HG03378 (cell line): Measurements from ENCODE around the gene RBCK1.

ENCODE experiments used
- ATAC-seq: cut with Tn5 transposase; IDR thresholded peaks from one replicate; pipeline ENCODE4 v1.9.1; 2021; ENCODE audit warnings: mild to moderate bottlenecking, moderate library complexity; ENCODE audit not compliant: unreplicated experiment

RBCK1 gene

DNA sequence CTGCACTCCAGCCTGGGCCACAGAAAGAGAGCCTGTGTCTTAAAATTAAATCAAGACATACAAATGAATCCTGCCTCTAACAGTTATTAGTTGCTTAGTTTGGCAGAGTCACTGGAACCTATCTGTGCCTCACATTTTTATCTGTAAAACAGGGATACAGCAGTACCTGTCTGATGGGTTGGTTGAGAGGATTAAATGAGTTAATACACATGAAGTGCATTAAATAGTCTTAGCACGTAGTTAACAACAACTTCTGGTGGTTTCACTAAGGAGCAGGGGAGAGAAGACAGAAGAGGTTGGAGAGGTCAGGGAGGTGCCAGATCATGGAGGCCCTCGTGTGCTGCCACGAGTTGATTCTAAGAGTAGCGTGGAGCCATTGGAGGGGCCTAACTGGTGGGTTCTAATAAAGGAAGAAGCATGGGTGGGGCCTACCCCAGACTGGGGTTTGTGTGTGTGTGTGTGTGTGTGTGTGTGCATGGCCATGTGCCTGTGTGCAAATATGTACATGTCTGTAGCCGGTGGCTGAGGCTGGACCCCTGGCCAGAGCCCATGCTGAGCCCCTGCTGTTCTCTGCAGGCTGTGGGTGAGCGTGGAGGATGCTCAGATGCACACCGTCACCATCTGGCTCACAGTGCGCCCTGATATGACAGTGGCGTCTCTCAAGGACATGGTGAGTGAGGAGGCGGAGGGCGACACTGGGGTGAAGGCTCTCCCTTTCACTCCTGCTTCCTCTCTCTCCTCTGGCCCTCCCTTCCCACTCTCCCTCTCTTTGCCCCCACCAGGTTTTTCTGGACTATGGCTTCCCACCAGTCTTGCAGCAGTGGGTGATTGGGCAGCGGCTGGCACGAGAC is 9.1 kb downstream of the RBCK1 start:
- no peak for ATAC-seq

DNA sequence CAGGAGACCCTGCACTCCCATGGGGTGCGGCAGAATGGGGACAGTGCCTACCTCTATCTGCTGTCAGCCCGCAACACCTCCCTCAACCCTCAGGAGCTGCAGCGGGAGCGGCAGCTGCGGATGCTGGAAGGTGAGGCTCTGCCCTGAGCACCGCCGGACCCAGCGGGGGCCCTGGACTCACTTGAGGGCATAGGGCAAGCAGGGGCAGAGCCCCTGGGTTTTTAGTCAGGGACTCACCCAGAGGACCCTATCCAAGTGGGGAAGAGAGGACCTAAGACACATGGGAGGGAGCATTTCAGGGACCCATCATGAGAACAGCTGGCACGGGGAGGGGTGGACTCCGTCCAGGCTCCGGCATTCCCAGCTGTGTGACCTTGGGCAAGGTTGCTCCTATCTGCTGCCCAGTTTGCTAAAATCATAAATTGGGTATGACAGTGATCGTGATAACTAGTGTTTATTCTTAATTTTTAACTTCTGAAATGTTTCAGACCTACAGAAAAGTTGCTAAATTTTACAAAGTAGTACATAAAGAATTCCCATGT is 9.8 kb downstream of the RBCK1 start:
- no peak for ATAC-seq

DNA sequence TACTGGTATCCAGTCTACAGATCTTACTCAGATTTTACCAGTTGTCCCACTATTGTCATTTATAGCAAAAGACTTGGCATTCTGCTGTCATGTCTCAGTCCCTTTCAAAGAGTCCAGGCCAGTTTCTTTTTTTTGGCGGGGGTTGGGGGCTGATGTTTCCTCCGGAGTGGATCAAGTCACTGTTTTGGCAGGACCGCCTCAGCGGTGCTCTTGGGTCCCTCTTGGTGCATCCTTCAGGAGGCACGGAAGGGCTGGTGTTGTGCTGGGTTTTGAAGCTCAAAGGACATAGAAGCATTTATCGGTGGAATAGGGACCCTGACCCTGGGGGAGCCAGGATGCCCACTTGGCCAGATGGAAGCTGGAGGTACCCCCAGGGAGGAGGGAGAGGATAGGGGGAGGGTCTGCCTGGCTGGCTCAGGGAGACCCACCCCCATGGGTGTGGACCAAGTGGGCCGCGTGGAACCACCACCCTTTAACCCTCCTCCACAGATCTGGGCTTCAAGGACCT is 10.8 kb downstream of the RBCK1 start:
- ATAC-seq: no peak

- ATAC-seq: no peak
Observed at GRCh38 chr20:419556-420165, 11.6 kb downstream of the RBCK1 start.

- ATAC-seq: no peak
Observed at GRCh38 chr20:420166-420620, 12.1 kb downstream of the RBCK1 start.

DNA sequence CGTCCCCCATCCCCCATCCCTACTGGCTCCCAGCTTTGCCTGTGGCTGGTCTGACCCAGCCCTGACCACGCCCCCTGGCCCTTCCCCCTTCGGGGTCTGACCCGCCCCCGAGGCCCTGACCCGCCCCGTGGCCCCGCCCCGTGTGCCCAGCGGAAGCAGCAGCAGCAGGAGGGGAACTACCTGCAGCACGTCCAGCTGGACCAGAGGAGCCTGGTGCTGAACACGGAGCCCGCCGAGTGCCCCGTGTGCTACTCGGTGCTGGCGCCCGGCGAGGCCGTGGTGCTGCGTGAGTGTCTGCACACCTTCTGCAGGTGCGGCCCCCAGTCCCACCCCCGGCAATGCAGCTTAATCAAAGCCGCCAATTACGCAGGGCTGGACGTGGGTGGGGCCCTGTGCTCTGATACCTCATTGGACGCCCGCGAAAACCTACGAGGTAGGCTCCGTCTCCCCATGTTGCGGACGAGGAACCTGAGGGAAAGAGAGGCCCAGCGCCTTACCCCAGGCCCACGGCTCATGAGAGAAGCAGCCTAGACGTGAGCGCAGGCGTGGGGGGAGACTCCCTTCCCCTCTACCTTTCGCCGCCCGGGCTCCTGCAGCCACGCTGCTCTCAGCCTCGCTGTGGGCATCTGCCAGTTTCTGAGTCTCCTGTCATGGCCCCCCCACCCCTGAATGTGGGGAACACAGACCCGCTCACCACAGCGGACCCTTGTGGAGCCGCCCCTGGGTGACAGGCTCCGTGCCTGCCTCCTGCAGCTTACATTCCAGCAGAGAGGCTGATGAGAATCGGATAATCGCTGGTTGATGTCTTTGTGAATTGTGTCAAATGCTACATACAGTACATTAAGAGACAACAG is 12.8 kb downstream of the RBCK1 start:
- ATAC-seq: no peak

DNA sequence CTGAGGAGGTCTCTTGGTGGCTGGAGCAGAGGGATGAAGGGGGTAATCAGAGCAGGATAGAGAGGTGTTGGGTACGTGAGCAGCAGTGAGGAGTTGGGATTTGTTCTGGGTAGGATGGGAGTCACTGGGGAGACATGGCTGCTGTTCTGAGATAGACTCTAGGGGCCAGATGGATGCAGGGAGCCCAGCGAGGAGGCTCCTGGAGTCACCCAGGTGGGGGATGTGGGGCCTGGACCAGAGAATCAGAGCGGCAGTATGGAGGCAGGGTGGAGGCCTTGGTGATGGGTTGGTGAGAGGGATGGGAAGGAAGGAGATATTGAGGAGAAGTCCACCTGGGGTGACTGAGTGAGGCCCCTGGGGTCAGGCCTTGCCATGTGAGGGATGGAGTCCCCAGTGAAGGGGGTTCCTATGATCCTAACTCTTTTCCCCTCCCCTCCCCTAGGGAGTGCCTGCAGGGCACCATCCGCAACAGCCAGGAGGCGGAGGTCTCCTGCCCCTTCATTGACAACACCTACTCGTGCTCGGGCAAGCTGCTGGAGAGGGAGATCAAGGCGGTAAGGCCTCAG is 13.7 kb downstream of the RBCK1 start:
- ATAC-seq: no peak

- no peak for ATAC-seq
Observed at GRCh38 chr20:426566-426965, 18.5 kb downstream of the RBCK1 start.

- no peak for ATAC-seq
Observed at GRCh38 chr20:427401-427800, 19.3 kb downstream of the RBCK1 start.

GRCh38 chr20:427849-428657 is 20.0 kb downstream of the RBCK1 start:
- ATAC-seq: no peak

DNA sequence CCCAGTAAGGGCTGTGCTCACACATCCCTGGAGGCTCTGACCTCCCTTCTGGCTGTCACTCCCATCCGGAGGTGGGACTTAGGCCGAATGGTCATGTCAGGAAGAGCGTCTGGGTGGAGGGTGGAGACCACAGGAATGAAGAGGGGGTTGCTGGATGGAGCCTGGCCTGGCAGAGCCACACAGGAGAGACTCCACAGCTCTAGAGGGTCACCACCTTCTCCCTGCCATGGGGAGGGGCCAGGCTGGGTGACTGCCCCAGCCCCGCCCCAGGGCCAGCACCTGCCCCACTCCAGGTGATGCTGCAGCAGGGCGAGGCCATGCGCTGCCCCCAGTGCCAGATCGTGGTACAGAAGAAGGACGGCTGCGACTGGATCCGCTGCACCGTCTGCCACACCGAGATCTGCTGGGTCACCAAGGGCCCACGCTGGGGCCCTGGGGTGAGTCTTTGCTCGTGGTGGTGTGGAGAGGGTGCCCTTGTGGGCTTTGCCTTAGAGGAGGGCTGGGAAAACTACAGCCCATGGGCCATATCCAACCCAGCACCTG is 20.6 kb downstream of the RBCK1 start:
- no peak for ATAC-seq

DNA sequence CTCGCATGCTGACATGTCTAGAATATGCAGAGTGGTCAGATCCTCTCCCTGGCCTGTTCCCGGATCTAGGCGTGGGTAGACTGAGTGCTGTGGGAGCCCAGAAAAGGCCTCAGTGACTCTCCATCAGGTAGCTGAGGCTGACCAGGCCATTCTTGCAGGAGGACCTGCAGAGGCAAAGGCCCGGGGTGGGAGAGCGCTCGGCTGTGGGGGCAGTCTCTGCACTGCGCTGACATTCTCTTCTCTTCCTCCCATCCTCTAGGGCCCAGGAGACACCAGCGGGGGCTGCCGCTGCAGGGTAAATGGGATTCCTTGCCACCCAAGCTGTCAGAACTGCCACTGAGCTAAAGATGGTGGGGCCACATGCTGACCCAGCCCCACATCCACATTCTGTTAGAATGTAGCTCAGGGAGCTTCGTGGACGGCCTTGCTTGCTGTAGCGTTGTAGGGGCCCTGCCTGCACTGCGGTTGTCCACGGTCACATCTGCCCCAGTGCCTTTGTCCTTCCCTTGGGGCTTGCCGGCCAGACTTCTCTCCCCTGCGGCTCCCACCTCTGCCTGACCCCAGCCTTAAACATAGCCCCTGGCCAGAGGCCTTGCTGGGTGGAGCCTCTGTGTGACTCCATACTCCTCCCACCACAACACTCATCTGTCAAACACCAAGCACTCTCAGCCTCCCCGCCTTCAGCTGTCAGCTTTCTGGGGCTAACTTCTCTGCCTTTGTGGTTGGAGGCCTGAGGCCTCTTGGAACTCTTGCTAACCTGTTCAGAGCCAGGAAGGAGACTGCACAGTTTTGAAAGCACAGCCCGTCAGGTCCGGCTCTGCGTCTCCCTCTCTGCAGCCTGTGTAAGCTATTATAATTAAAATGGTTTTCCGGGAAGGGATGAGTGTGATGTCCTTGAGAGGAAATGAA is 22.2 kb downstream of the RBCK1 start:
- ATAC-seq: no peak

GRCh38 chr20:431012-431904 is 23.2 kb downstream of the RBCK1 start:
- no peak for ATAC-seq

GRCh38 chr20:432208-432607 is 24.1 kb downstream of the RBCK1 start:
- no peak for ATAC-seq

- no peak for ATAC-seq
Observed at GRCh38 chr20:432677-433299, 24.7 kb downstream of the RBCK1 start.

DNA sequence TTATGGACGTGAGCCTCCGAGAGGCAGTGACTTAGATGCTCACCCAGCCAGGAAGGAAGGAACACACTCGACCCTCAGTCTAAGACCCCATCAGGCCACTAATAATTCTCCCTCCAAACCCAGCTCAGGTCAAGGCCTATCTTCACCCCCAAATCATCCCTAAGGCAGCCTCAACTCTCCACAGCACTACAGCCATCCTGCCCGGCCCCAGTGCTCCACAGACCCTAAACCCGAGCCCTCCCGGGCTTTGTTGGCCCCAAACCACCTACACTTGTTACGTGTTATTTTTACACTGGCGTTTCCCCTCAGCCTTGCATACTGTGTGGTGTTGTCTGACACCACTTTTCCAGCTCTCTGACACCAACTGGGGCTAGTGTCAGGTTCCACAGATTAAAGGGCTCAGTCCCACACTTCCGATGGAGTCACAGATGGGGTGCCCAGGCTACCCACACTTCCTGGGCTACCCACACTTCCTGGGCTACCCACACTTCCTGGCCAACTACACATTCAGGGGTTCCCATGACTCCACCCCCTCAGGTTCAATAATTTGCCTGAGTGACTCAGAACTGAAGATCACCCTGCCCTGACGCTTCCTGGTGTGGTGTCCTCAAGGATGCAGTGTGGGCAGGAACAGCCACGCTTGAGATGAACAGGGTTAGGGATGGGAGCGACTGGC is 25.3 kb downstream of the RBCK1 start:
- ATAC-seq: peak; percentile 76

DNA sequence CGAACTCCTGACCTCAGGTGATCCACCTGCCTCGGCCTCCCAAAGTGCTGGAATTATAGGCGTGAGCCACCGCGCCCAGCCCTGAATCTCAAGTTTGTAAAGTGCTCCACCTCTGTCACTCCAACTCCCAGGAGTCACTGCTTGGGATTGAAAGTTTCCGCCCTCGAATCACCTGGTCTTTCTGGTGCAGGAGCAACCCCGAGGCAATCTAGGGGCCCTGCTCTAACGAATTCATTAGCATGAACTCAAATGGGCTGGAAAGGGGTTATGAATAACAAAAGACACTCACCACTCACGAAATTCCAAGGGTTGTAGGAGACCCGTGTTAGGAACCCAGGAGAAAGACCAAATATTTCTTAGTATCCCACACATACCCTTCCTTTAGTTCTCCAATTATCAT is 26.1 kb downstream of the RBCK1 start:
- ATAC-seq: no peak
